ENCODE measurements around the gene SEZ6L2.

SEZ6L2 gene

DNA sequence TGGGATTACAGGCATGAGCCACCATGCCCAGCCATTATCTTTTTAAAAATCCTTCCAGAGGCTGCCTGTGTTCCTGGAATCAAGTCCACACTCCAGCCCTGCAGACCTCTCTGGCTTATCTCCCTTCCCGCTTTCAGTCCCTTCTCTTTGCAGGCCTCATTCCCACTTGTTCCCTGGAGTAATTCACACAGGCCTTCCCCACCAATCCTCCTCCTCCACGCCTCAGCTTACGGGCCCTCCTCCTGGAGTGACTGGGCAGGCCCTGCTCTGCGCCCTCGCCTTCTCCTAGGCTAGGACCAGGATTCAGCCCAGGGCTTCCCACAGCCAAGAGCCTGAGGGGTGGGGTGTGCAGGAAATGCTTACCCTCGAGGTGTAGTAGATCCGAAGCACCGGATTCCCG, 39.1 kb downstream of the SEZ6L2 start:
- CTCF ChIA-PET: interaction anchor here (0.6 to 6.4 kb wide), 2 partner anchors 11 to 56 kb away, joined by 3 to 58 read pairs; no protein-coding TSS in a partner anchor
- TF ChIP-seq ZSCAN23 (tag by site-specific recombination; IDR thresholded peaks at IDR 0.05) (no peak), TCF7L2 (IDR thresholded peaks at IDR 0.05; ENCODE audit: borderline replicate concordance, low read depth, low read length) (no peak)
- peaks cover 4 to 37% of the 10 kb centered on the region in 2 experiments; a peak in 2 of 3 replicates for H3K36me3 ChIP-seq (ENCODE audit: control insufficient read depth in 2 of 2, insufficient read depth in 1 of 2, low read length in 2 of 2)
- H3K27ac ChIP-seq (ENCODE audit: extremely low read depth, low read depth, low read length): no peak overlapping the region
- H3K4me1 ChIP-seq (ENCODE audit: control insufficient read depth, insufficient read depth, low read length): no peaks in the 10 kb centered on the region
- POLR2A ChIA-PET: interaction anchor here (0.9 kb wide), 1 partner anchor 135 kb away, joined by 3 read pairs; the partner anchor contains the start of genes HIRIP3 and INO80E
- H3K4me3 ChIP-seq (ENCODE audit: low read depth, low read length): no peak overlapping the region
- H3K9me3 ChIP-seq (ENCODE audit: control insufficient read depth, insufficient read depth, low read depth, low read length): no peaks in the 10 kb centered on the region

DNA sequence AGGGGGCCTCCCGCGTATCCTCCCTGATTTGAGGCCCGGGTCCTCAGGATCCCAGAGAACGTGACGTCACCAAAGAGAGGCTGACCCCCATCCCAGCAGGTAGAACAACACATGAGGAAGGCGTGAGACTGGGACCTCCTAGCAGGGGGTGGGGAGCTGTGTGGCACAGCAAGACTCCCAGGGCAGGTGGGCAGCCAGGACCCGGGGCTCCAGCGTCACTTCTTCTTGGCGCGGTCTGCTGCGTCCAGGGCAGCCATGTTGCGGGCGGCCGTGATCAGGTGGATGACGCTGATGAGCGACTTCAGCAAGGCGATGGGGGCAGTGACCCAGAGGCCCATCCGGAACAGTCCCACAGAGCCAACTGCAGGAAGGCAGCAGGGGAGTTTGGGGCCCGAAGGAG, 40.4 kb downstream of the SEZ6L2 start:
- Histone ChIP-seq H3K4me3 (ENCODE audit: low read depth, low read length) (no peak overlapping the region), H3K36me3 (ENCODE audit: control insufficient read depth in 2 of 2, insufficient read depth in 1 of 2, low read length in 2 of 2) (peaks cover 4 to 37% of the 10 kb centered on the region in 2 experiments; a peak in 2 of 3 replicates), H3K9me3 (ENCODE audit: control insufficient read depth, insufficient read depth, low read depth, low read length) (no peaks in the 10 kb centered on the region), H3K27ac (ENCODE audit: extremely low read depth, low read depth, low read length) (no peak overlapping the region), H3K4me1 (ENCODE audit: control insufficient read depth, insufficient read depth, low read length) (no peaks in the 10 kb centered on the region)
- ChIA-PET CTCF (interaction anchor here (6.4 kb wide), 1 partner anchor 10 kb away, joined by 58 read pairs; no protein-coding TSS in a partner anchor), POLR2A (interaction anchor here (1.0 kb wide), 1 partner anchor 67 kb away, joined by 3 read pairs; the partner anchor contains the start of gene KCTD13)
- TF ChIP-seq, protein P1, sequence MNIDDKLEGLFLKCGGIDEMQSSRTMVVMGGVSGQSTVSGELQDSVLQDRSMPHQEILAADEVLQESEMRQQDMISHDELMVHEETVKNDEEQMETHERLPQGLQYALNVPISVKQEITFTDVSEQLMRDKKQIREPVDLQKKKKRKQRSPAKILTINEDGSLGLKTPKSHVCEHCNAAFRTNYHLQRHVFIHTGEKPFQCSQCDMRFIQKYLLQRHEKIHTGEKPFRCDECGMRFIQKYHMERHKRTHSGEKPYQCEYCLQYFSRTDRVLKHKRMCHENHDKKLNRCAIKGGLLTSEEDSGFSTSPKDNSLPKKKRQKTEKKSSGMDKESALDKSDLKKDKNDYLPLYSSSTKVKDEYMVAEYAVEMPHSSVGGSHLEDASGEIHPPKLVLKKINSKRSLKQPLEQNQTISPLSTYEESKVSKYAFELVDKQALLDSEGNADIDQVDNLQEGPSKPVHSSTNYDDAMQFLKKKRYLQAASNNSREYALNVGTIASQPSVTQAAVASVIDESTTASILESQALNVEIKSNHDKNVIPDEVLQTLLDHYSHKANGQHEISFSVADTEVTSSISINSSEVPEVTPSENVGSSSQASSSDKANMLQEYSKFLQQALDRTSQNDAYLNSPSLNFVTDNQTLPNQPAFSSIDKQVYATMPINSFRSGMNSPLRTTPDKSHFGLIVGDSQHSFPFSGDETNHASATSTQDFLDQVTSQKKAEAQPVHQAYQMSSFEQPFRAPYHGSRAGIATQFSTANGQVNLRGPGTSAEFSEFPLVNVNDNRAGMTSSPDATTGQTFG (tag by site-specific recombination; IDR thresholded peaks at IDR 0.05; ENCODE audit: borderline replicate concordance): no peak
- TF ChIP-seq ZIC2 (tag by site-specific recombination; IDR thresholded peaks at IDR 0.05): peak; percentile 16

DNA sequence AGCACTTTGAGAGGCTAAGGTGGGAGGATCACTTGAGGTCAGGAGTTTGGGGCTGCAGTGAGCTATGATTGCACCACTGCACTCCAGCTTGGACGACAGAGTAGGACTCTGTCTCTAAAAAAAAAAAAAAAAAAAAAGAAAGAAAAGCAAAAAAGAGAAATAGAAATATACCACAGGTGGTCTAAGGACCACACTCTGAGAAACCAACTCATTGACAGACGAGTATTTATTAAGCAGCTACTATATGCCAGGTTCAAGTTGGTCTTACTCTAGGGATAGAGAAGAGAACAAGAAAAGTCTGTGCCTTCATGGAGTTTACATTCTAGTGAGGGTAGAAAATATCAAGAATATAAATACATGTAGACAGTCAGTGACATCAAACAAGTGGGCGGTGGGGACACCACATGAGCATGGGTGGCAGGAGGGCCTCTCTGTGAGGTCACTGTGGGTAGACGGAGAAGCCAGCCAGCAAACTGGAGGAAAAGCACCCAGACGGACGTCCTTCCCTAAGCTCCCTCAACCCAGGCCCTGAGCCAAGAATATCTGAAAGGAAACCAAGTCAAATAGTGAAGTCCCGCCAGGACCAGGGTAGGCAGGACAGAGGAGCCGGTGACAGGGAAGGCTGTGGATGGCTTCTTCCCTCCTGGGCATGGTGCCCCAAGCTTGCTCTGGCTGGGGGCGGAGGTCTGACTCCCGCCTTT, 41.1 kb downstream of the SEZ6L2 start:
- ChIA-PET CTCF (interaction anchor here (6.4 kb wide), 1 partner anchor 9 kb away, joined by 58 read pairs; no protein-coding TSS in a partner anchor), POLR2A (interaction anchor here (0.7 kb wide), 2 partner anchors 21 to 46 kb away, joined by 3 to 5 read pairs; partner anchors contain the start of gene PRRT2)

DNA sequence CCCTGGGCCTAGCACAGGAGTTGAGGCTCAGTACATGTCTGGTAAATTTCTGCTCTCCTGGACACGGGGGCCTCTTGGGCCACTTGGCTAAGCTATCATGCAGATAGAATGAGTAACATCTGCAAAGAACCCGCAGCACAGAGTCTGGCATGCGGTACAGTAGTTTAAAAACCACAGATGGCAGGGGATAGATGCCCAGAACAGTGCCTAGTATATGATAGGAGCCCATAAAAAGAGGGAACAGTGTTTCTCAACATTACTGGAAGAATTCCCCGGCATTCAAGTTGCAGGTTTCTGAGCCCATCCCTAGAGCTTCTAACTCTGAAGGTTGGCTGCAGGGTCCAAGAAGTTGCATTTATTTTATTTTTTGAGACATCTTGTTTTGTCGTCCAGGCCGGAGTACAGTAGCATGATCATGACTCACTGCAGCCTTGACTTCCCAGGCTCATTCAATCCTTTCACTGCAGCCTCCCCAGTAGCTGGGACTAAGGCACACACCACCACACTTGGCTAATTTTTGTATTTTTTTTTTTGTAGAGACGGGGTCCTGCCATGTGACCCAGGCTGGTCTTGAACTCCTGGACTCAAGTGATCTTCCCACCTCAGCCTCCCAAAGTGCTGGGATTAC, 42.1 kb downstream of the SEZ6L2 start:
- CTCF ChIA-PET: interaction anchor here (0.8 to 6.4 kb wide), 4 partner anchors 8 to 1127 kb away, joined by 3 to 58 read pairs (median 5); no protein-coding TSS in a partner anchor
- Histone ChIP-seq H3K4me3 (ENCODE audit: low read depth, low read length) (no peak overlapping the region), H3K27ac (ENCODE audit: extremely low read depth, low read depth, low read length) (no peak overlapping the region), H3K36me3 (ENCODE audit: control insufficient read depth in 2 of 2, insufficient read depth in 1 of 2, low read length in 2 of 2) (peaks cover 4 to 37% of the 10 kb centered on the region in 2 experiments; a peak in 2 of 3 replicates), H3K4me1 (ENCODE audit: control insufficient read depth, insufficient read depth, low read length) (no peaks in the 10 kb centered on the region), H3K9me3 (ENCODE audit: control insufficient read depth, insufficient read depth, low read depth, low read length) (no peaks in the 10 kb centered on the region)
- TF ChIP-seq KLF10 (tag by site-specific recombination; IDR thresholded peaks at IDR 0.05) (no peak), YY1 (tag by site-specific recombination; IDR thresholded peaks at IDR 0.05) (no peak)
- TF ChIP-seq, protein P2, sequence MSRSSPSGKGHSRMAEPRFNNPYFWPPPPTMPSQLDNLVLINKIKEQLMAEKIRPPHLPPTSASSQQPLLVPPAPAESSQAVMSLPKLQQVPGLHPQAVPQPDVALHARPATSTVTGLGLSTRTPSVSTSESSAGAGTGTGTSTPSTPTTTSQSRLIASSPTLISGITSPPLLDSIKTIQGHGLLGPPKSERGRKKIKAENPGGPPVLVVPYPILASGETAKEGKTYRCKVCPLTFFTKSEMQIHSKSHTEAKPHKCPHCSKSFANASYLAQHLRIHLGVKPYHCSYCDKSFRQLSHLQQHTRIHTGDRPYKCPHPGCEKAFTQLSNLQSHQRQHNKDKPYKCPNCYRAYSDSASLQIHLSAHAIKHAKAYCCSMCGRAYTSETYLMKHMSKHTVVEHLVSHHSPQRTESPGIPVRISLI (tag by site-specific recombination; IDR thresholded peaks at IDR 0.05): 0 out of 2 replicates have a peak, but pooled peaks have one; percentile 42
- TF ChIP-seq, protein P3, sequence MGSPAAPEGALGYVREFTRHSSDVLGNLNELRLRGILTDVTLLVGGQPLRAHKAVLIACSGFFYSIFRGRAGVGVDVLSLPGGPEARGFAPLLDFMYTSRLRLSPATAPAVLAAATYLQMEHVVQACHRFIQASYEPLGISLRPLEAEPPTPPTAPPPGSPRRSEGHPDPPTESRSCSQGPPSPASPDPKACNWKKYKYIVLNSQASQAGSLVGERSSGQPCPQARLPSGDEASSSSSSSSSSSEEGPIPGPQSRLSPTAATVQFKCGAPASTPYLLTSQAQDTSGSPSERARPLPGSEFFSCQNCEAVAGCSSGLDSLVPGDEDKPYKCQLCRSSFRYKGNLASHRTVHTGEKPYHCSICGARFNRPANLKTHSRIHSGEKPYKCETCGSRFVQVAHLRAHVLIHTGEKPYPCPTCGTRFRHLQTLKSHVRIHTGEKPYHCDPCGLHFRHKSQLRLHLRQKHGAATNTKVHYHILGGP (tag by site-specific recombination; IDR thresholded peaks at IDR 0.05): no peak
- POLR2A ChIA-PET: interaction anchor here (0.6 to 1.2 kb wide), 3 partner anchors 35 to 57 kb away, joined by 4 to 5 read pairs (median 5); partner anchors contain the start of gene PRRT2

More for the DNA sequence above, 41.1 kb downstream of the SEZ6L2 start:
- Histone ChIP-seq H3K27ac (ENCODE audit: extremely low read depth, low read depth, low read length) (no peak overlapping the region), H3K9me3 (ENCODE audit: control insufficient read depth, insufficient read depth, low read depth, low read length) (no peaks in the 10 kb centered on the region), H3K36me3 (ENCODE audit: control insufficient read depth in 2 of 2, insufficient read depth in 1 of 2, low read length in 2 of 2) (peaks cover 4 to 37% of the 10 kb centered on the region in 2 experiments; a peak in 2 of 3 replicates), H3K4me1 (ENCODE audit: control insufficient read depth, insufficient read depth, low read length) (no peaks in the 10 kb centered on the region), H3K4me3 (ENCODE audit: low read depth, low read length) (no peak overlapping the region)
- TF ChIP-seq ZNF654 (tag by site-specific recombination; IDR thresholded peaks at IDR 0.05; ENCODE audit: low read depth) (no peak), ZFHX2 (tag by site-specific recombination; conservative IDR thresholded peaks at IDR 0.05) (peak; percentile 47), ZNF664 (tag by site-specific recombination; IDR thresholded peaks at IDR 0.05) (peak; percentile 91)
